Psoas muscle (tissue), 8 donors: ENCODE results near the gene MAP7. TPM values are rescaled to one million over a fixed set of nuclear protein-coding genes. Genes with fewer than 3 reads are reported as not detected.

Experiments
- ATAC-seq, 4 donors: fragments of 200-7000 bp; cut with Tn5 transposase; one replicate each; pipeline ENCODE4 v1.9.1; 2020; ENCODE audit warnings: moderate library complexity in 3 of 4, mild to moderate bottlenecking in 2 of 4
- DNase-seq, 2 donors: peaks; one replicate each; pipeline ENCODE4 v3.0.0-alpha.2; 2020
- H3K27ac ChIP-seq: fragments of 200-600 bp; one replicate; pipeline ENCODE4 v1.8.0; 2022
- H3K27me3 ChIP-seq, 3 donors: fragments of 200-600 bp in 1 of 3; one replicate each; pipeline versions ENCODE4 v1.6.1 to v1.8.0; 2013 to 2022; ENCODE audit warnings: low read length in 2 of 3, mild to moderate bottlenecking in 2 of 3, moderate library complexity in 1 of 3; ENCODE audit not compliant: insufficient read depth in 3 of 3
- H3K36me3 ChIP-seq, 2 donors: fragments of 200-600 bp in 1 of 2; one replicate each; pipeline versions ENCODE4 v1.6.1 to v1.8.0; 2013 to 2022; ENCODE audit warnings: low read depth in 1 of 2, mild to moderate bottlenecking in 1 of 2, moderate library complexity in 1 of 2; ENCODE audit not compliant: insufficient read depth in 1 of 2
- H3K4me1 ChIP-seq: fragments of 200-600 bp; one replicate; pipeline ENCODE4 v1.8.0; 2022
- H3K4me3 ChIP-seq: fragments of 200-600 bp; one replicate; pipeline ENCODE4 v1.8.0; 2022; ENCODE audit warnings: mild to moderate bottlenecking
- H3K9me3 ChIP-seq: fragments of 200-600 bp; one replicate; pipeline ENCODE4 v1.8.0; 2022
- WGBS, 3 donors: extraction: QIAGEN DNeasy Blood & Tissue Kit; methylation state at CpG; one replicate each; pipeline versions ENCODE4 v1.1.6 to v1.1.7; 2013; 5-methylcytosine and 5-hydroxymethylcytosine counted together
- intact Hi-C, 2 donors: fragments of 100-400 bp; cut with DNase I; formaldehyde crosslinking; loops; one replicate each; pipeline versions ENCODE4 v1.11.0 to v1.14.2; 2022
- polyA plus RNA-seq, 3 donors: library from polyadenylated mRNA; stranded (reverse); fragments of 200-250 nt; gene quantifications; one replicate each; pipeline ENCODE4 v1.2.3, GENCODE V29; 2013
- total RNA-seq, 4 donors: library from RNA; stranded (reverse); fragmentation: NEBNext Ultra II Directional in 2 of 4; extraction: Animal tissue kit (Norgen Biotek cat#: 25700) in 2 of 4; gene quantifications; one replicate each; pipeline versions ENCODE4 v1.2.1 to v1.2.4, GENCODE V29; 2021 to 2023
- TF ChIP-seq, protein P1 (sequence below): fragments of 200-600 bp; IDR thresholded peaks from one replicate; pipeline ENCODE4 v1.8.0; 2022; ENCODE audit warnings: antibody characterized with exemption
- donor health status: healthy with polysubstance abuse.
- donor health status: DM: no; HTN: no; CAD: no; lungs with moderate emphysema.
- donor health status: Bipolar disorder and iron deficiency.
- donor health status: healthy.
- donor health status: DM: yes; HTN: yes; CAD: no.
- donor health status: DM: no; HTN: no; CAD: no.
- donor health status: DM: no; HTN: no; CAD: no.
- donor health status: DM: yes; HTN: yes; CAD: no.

The MAP7 gene
- total and polyA plus RNA-seq, 7 donors = 0.10 to 0.94 (median 0.32) TPM

DNA sequence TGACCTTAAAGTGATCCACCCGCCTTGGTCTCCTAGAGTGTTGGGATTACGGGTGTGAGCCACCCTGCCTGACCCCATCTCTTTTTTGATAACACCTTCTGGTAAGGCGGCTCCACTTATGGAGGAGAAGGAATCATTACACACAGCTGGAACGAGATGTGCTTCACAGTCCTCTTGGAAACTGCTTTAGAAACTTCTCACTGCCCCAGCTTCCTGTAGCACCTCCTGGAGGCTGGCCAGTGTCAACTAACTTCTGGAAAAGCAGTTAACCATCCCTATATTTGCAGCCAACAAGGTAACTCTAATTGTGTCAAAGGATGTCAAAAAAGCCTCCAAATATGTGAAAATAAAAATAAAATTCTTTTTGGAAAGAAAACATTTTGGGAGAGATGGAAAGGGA is 211.7 kb downstream of the MAP7 start:
- no peak for ATAC-seq
- 62 to 82% (median 70%) methylated on average over 4 of the region's 4 CpGs for WGBS, 3 donors

DNA sequence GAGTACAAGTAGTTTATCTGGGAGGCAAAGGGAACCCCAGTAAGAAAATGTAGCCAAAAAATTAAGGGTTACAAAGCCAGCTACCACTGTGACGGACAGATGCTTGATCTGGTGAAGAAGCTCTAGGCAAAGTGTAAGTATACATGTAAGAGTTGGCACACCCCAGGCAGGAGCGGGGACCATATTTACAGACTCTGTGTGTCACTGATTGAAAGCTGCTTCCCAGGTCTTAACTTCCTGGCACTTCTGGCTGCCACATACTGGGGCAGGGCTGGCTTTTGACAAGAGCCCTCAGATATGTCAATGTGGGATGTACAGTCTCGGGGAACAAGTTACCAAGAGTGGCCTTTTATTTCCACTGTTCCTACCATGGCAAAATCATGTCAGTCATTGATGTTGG is 212.6 kb downstream of the MAP7 start:
- WGBS, 3 donors = 85 to 91% (median 87%) methylated on average over 3 of the region's 3 CpGs
- no peaks in the 10 kb centered on the region for H3K4me1 ChIP-seq
- no peak overlapping the region for H3K27ac ChIP-seq
- no peak for ATAC-seq
- no peaks in the 10 kb centered on the region for H3K9me3 ChIP-seq
- no peaks in the 10 kb centered on the region for H3K27me3 ChIP-seq
- TF ChIP-seq, protein P1, sequence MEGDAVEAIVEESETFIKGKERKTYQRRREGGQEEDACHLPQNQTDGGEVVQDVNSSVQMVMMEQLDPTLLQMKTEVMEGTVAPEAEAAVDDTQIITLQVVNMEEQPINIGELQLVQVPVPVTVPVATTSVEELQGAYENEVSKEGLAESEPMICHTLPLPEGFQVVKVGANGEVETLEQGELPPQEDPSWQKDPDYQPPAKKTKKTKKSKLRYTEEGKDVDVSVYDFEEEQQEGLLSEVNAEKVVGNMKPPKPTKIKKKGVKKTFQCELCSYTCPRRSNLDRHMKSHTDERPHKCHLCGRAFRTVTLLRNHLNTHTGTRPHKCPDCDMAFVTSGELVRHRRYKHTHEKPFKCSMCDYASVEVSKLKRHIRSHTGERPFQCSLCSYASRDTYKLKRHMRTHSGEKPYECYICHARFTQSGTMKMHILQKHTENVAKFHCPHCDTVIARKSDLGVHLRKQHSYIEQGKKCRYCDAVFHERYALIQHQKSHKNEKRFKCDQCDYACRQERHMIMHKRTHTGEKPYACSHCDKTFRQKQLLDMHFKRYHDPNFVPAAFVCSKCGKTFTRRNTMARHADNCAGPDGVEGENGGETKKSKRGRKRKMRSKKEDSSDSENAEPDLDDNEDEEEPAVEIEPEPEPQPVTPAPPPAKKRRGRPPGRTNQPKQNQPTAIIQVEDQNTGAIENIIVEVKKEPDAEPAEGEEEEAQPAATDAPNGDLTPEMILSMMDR = no peak
- no peak for DNase-seq
- H3K36me3 ChIP-seq = no peaks in the 10 kb centered on the region
- H3K4me3 ChIP-seq = no peak overlapping the region
- intact Hi-C loops = no loop called here

More for the DNA sequence above, 211.7 kb downstream of the MAP7 start:
- Histone ChIP-seq H3K4me3 (no peak overlapping the region), H3K36me3 (no peaks in the 10 kb centered on the region), H3K4me1 (no peaks in the 10 kb centered on the region), H3K27ac (no peak overlapping the region), H3K9me3 (no peaks in the 10 kb centered on the region), H3K27me3 (no peaks in the 10 kb centered on the region)
- DNase-seq = no peak
- intact Hi-C loops = no loop called here
- TF ChIP-seq, protein P1 = no peak

DNA sequence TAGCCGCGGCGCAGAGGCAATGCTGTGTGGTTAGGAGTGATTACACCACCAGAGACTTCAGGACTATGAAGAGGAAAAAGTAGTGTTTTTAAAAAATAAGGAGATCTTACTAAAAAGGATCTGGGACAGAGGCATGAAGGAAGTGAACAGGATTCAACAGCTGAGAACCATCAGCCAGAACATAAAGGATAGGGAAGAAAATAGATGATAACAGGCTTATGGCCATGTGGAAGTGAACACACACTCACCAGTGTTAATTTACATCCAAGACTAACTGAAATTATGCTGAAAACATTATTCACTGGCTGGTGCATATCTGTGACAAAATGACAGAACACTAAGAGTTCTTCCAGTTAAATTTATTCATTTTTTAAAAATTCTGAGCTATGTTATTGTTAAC is 213.1 kb downstream of the MAP7 start:
- Histone ChIP-seq H3K36me3 (no peaks in the 10 kb centered on the region), H3K4me1 (no peaks in the 10 kb centered on the region), H3K27me3 (no peaks in the 10 kb centered on the region), H3K27ac (no peak overlapping the region), H3K9me3 (no peaks in the 10 kb centered on the region), H3K4me3 (no peak overlapping the region)
- no peak for DNase-seq
- intact Hi-C loops = no loop called here
- TF ChIP-seq, protein P1 = no peak
- 87 to 94% (median 93%) methylated on average over 3 of the region's 3 CpGs for WGBS, 3 donors
- ATAC-seq = no peak

DNA sequence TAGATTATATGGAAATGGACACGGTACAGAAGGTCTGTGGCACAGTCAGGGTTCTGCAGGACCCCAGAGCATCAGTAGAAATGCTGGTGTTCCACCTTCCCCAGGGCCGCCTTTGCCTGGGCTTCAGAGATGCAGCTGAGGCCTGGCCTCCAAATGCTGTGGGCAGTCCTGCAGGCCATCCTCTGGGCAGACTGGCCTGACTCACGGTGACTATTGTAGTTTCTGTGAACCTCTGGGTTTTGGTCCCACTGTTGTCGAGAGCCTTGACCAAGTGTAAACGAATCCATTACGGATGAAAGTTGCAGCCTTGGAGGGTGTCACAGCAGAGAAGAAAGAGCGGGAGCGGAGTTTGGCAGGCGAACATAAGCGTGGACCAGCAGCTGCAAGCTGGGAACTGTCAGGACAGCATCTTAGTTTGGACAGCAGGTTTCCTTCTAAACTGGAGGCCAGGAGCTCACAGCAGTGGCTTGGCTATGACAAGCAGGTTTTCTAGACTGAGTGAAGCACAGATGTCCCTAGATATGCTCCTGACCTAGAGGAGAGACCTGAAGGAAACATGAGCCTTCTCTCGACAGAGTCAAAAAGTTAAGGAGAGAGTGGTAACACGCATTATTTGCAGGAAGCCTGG is 214.4 kb downstream of the MAP7 start:
- 49 to 59% (median 57%) methylated on average over 12 of the region's 12 CpGs for WGBS, 3 donors

More for the DNA sequence above, 214.4 kb downstream of the MAP7 start:
- ATAC-seq (no peak), DNase-seq (no peak)
- Histone ChIP-seq H3K27ac (no peak overlapping the region), H3K36me3 (no peaks in the 10 kb centered on the region), H3K4me1 (no peaks in the 10 kb centered on the region), H3K4me3 (no peak overlapping the region), H3K9me3 (no peaks in the 10 kb centered on the region), H3K27me3 (no peaks in the 10 kb centered on the region)
- TF ChIP-seq, protein P1 = no peak
- intact Hi-C loops = no loop called here
